ENCODE measurements around the gene CFDP1.
A peak's percentile ranks its signal among the peaks of the same experiment; 100 is the strongest.

The CFDP1 gene

GRCh38 chr16:75432828-75433731 is at the start of gene CFDP1:
Gene CFDP1, minus strand, starts transcription at chr16:75433503. Its CDS starts 151 bp downstream, at chr16:75433352.
- DNase-seq: peak; percentile 95

GRCh38 chr16:75482434-75483205 is 49.3 kb upstream of the CFDP1 start:
- no peak for DNase-seq

- no peak for DNase-seq
Observed at GRCh38 chr16:75481475-75481874, 48.2 kb upstream of the CFDP1 start.

GRCh38 chr16:75479421-75479990 is 46.2 kb upstream of the CFDP1 start:
- DNase-seq: no peak

- DNase-seq: no peak
Observed at GRCh38 chr16:75478480-75479345, 45.4 kb upstream of the CFDP1 start.

GRCh38 chr16:75477680-75478473 is 44.6 kb upstream of the CFDP1 start:
- DNase-seq: no peak

GRCh38 chr16:75476817-75477216 is 43.5 kb upstream of the CFDP1 start:
- DNase-seq: no peak

- DNase-seq: no peak
Observed at GRCh38 chr16:75475420-75475847, 42.1 kb upstream of the CFDP1 start.

GRCh38 chr16:75472908-75473877 is 39.9 kb upstream of the CFDP1 start:
- DNase-seq: no peak

- peak; percentile 38 to 39 for DNase-seq
Observed at GRCh38 chr16:75471723-75472633, 38.7 kb upstream of the CFDP1 start.

- DNase-seq: no peak
Observed at GRCh38 chr16:75466760-75467159, 33.5 kb upstream of the CFDP1 start.

- DNase-seq: peak; percentile 99
Observed at GRCh38 chr16:75464122-75464918, 31.0 kb upstream of the CFDP1 start, which contains the start of gene TMEM170A. Gene TMEM170A, minus strand, starts transcription at chr16:75464689. Its CDS starts 89 bp downstream, at chr16:75464600.

- DNase-seq: peak in 1 of 2 experiments; percentile 56
Observed at GRCh38 chr16:75463389-75464121, 30.3 kb upstream of the CFDP1 start.

- no peak for DNase-seq
Observed at GRCh38 chr16:75462806-75463205, 29.5 kb upstream of the CFDP1 start.

GRCh38 chr16:75461575-75461974 is 28.3 kb upstream of the CFDP1 start:
- DNase-seq: no peak

GRCh38 chr16:75460446-75460845 is 27.1 kb upstream of the CFDP1 start:
- DNase-seq: no peak

- no peak for DNase-seq
Observed at GRCh38 chr16:75459691-75460090, 26.4 kb upstream of the CFDP1 start.

Measured in activated T-cell treated with anti-CD3 and anti-CD28 coated beads, Interleukin-2, amount 50 U/mL, for 48 hours (primary cell).